Forelimb muscle (tissue), 1 donor: Measurements from ENCODE around the gene PTPA. TPM values are rescaled to one million over a fixed set of nuclear protein-coding genes. Genes with fewer than 3 reads are reported as not detected.
"Not testable (repeated sequence)": the region's sequence is repeated elsewhere in the genome, so short reads cannot be mapped to it uniquely, and the experiment has no call there.

Experiments used
- DNase-seq: peaks from one replicate; pipeline ENCODE4 v3.0.0-alpha.2; 2013; ENCODE audit warnings: low read depth
- polyA plus RNA-seq: library from polyadenylated mRNA; unstranded; fragments of 120-200 nt; gene quantifications from one replicate; pipeline ENCODE4 v1.2.1, GENCODE V29; 2013; ENCODE audit not compliant: insufficient read length

PTPA gene
- polyA plus RNA-seq, 1 donor = 131 TPM

GRCh38 chr9:129175825-129176633 lies 64.8 kb downstream of the PTPA start:
- peak; percentile 80 for DNase-seq

GRCh38 chr9:129176701-129177442 lies 65.7 kb downstream of the PTPA start:
- DNase-seq = no peak

GRCh38 chr9:129177443-129177790 lies 66.2 kb downstream of the PTPA start:
- no peak for DNase-seq

- peak; percentile 79 for DNase-seq
Measured at GRCh38 chr9:129177791-129178567, 66.8 kb downstream of the PTPA start, which contains the start of gene IER5L. Gene IER5L, minus strand, starts transcription at chr9:129178261. Its CDS starts 209 bp downstream, at chr9:129178052.

- no peak for DNase-seq
Measured at GRCh38 chr9:129178568-129179382, 67.6 kb downstream of the PTPA start.

- DNase-seq = no peak
Measured at GRCh38 chr9:129181246-129181645, 70.0 kb downstream of the PTPA start.

- no peak for DNase-seq
Measured at GRCh38 chr9:129182122-129182521, 70.9 kb downstream of the PTPA start.

- DNase-seq = no peak
Measured at GRCh38 chr9:129182625-129183494, 71.6 kb downstream of the PTPA start.

GRCh38 chr9:129183495-129184218 lies 72.4 kb downstream of the PTPA start:
- DNase-seq = no peak

- no peak for DNase-seq
Measured at GRCh38 chr9:129184219-129184524, 73.0 kb downstream of the PTPA start.

- no peak for DNase-seq
Measured at GRCh38 chr9:129184596-129185122, 73.4 kb downstream of the PTPA start.

GRCh38 chr9:129185402-129185801 lies 74.2 kb downstream of the PTPA start:
- no peak for DNase-seq

- no peak for DNase-seq
Measured at GRCh38 chr9:129185991-129186390, 74.8 kb downstream of the PTPA start.

- DNase-seq = no peak
Measured at GRCh38 chr9:129187042-129187441, 75.8 kb downstream of the PTPA start.

GRCh38 chr9:129189971-129190370 lies 78.8 kb downstream of the PTPA start:
- DNase-seq = not testable (repeated sequence)

GRCh38 chr9:129191234-129191633 lies 80.0 kb downstream of the PTPA start:
- no peak for DNase-seq

GRCh38 chr9:129193655-129194054 lies 82.4 kb downstream of the PTPA start:
- no peak for DNase-seq

- no peak for DNase-seq
Measured at GRCh38 chr9:129194221-129194620, 83.0 kb downstream of the PTPA start.

GRCh38 chr9:129195606-129196005 lies 84.4 kb downstream of the PTPA start:
- no peak for DNase-seq

GRCh38 chr9:129197045-129197444 lies 85.8 kb downstream of the PTPA start:
- DNase-seq = not testable (repeated sequence)
